IPS-15b (cell line): ENCODE data around the gene RHBDF1.

ENCODE experiments used
- H3K27me3 ChIP-seq: one replicate; pipeline ENCODE4 v1.6.1; 2013; ENCODE audit warnings: low read length; ENCODE audit not compliant: control insufficient read depth, insufficient read depth
- H3K36me3 ChIP-seq: one replicate; pipeline ENCODE4 v1.6.1; 2013; ENCODE audit warnings: low read length; ENCODE audit not compliant: control insufficient read depth, insufficient read depth
- H3K4me1 ChIP-seq: one replicate; pipeline ENCODE4 v1.6.1; 2013; ENCODE audit warnings: mild to moderate bottlenecking, low read length; ENCODE audit not compliant: control insufficient read depth, insufficient read depth
- H3K4me3 ChIP-seq: one replicate; pipeline ENCODE4 v1.5.1; 2013; ENCODE audit warnings: low read depth, low read length
- H3K9ac ChIP-seq: one replicate; pipeline ENCODE4 v1.6.1; 2013; ENCODE audit warnings: low read depth, mild to moderate bottlenecking, low read length
- H3K9me3 ChIP-seq: one replicate; pipeline ENCODE4 v1.6.1; 2013; ENCODE audit warnings: mild to moderate bottlenecking, low read length; ENCODE audit not compliant: control insufficient read depth, insufficient read depth

RHBDF1 gene

DNA sequence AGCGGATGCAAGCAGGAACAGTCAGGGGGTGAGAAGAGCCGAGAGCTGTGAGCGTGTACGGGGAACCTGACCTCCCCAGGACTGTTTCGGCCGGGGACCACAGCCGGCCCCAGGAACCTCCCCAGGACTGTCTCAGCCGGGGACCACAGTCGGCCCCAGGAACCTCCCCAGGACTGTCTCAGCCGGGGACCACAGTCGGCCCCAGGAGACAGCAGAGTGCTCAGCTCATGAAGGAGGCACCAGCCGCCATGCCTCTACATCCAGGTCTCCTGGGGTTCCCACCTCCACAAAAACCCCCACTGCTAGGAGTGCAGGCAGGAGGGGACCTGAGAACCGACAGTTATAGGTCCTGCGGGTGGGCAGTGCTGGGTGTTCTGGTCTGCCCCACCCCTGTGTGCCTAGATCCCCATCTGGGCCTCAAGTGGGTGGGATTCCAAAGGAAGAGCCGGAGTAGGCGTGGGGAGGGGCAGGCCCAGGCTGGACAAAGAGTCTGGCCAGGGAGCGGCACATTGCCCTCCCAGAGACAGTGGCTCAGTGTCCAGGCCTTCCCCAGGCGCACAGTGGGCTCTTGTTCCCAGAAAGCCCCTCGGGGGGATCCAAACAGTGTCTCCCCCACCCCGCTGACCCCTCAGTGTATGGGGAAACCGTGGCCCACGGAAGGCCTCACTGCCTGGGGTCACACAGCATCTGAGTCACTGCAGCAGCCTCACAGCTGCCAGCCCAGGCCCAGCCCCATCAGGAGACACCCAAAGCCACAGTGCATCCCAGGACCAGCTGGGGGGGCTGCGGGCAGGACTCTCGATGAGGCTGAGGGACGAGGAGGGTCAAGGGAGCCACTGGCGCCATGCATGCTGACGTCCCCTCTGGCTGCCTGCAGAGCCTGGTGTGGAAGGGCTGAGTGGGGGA is 4.3 kb downstream of the RHBDF1 start:
- Histone ChIP-seq H3K36me3 (peaks cover 8% of the 10 kb centered on the region), H3K4me1 (peaks cover 6% of the 10 kb centered on the region), H3K27me3 (no peaks in the 10 kb centered on the region), H3K9ac (no peak overlapping the region), H3K4me3 (no peak overlapping the region), H3K9me3 (no peaks in the 10 kb centered on the region)

DNA sequence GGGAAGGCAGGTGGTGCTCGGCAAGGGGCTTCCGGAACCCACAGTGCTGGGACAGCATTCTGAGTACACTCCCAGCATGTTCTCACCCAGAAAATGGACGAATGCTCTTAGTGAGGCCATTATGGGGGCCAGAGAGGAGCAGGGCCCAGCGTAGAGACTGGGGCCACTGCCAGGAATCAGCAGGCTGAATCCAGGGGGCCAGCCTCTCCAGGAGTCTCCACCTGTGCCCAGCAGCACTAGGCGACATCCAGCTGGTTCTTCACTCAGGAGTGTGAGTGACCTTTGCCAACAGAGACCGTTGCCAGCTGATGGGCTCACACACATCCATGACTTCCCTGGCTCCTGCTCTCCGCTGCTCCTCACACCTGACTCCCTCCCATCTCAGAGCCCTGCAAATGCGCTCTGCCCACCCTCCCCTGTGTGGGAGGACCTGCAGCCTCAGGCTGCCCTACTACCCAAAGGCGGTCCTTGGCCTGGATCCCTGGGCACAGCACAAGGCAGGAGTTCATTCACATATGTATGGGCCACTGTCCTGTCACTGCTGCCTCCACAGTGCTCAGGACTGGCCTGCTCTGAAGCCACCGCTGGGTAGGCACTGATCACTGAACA is 5.1 kb downstream of the RHBDF1 start:
- no peak overlapping the region for H3K4me3 ChIP-seq
- H3K4me1 ChIP-seq, result peaks cover 2% of the 10 kb centered on the region
- no peaks in the 10 kb centered on the region for H3K27me3 ChIP-seq
- H3K9me3 ChIP-seq, result no peaks in the 10 kb centered on the region
- H3K9ac ChIP-seq, result no peak overlapping the region
- peaks cover 11% of the 10 kb centered on the region for H3K36me3 ChIP-seq

DNA sequence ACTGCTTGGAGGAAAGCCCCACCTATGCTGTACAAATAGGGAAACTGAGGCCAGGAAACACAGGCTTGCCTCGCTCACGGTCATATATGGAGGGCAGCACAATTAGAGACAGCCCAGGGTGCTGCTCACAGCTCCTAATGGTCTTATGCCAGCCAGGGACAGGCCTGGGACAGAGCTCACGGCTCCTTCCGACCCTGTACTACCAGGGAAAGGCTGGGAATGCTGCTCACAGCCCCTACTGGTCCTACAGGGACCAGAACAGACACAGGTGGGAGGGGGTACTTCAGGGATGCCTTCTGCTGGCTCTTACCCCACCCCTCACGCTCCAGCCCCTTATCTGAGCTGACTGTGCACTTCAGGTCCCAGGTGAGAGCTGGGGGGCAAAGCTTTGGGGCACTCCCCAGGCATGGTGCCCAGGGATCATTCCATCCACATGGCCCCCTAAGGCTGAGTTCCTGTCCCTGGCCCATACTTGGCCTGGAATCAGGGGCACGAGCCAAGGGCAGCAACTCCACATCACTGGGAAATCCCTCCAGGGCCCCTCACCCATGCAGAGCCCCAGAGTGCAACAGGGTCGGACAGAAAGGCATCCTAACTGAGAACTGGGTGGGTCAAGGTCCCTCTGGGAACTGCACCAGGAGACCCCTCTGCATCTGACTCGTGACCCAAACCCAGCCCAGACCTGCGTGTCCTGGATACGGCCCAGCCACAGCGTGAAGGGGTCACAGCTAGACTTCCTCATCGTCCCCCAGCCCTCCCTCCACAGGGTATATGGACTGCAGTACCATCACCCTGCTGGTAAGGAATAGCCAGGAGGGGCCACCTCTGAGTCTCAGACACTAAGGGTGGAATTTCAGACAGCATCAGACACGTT is 5.9 kb downstream of the RHBDF1 start:
- Histone ChIP-seq H3K36me3 (peaks cover 12% of the 10 kb centered on the region), H3K9ac (no peak overlapping the region), H3K4me1 (peaks cover 2% of the 10 kb centered on the region), H3K9me3 (no peaks in the 10 kb centered on the region), H3K27me3 (no peaks in the 10 kb centered on the region), H3K4me3 (no peak overlapping the region)

DNA sequence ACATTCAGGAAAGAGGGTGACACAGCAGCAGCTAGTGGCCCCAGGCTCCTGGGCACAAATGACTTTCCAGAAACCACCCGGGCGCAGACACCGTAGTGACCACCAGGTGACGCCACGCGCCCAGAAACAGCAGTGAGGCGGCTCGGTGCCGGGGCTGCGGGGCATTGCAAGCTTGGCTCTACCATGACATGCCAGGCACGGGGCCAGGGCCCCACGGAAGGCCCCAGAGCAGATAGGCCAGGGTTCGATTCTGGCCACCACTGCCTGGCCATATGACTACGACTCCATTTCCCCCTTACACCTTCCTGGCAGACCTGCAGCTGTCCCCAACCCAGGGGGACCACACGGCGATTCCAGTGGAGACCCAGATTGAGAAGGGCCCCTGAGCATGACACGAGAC is 6.7 kb downstream of the RHBDF1 start:
- peaks cover 17% of the 10 kb centered on the region for H3K36me3 ChIP-seq
- H3K9ac ChIP-seq, result no peak overlapping the region
- H3K4me3 ChIP-seq, result no peak overlapping the region
- H3K9me3 ChIP-seq, result no peaks in the 10 kb centered on the region
- H3K27me3 ChIP-seq, result no peaks in the 10 kb centered on the region
- no peaks in the 10 kb centered on the region for H3K4me1 ChIP-seq

DNA sequence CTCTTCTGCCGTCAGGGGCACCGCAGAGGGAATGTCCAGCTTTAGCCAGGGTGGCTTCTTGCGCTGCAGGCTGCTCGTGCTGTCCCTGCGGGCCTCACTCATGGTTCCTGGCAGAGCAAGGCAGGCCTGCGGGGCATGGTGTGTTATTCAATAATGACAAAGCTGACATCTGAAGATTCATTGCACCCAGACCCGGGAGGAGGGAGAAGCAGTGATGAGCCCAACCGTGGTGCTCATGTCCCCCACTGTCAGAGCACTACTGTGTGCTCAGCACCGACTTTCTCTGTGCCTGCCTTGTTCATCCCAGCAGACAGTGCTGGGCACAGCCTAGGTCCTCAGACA is 7.5 kb downstream of the RHBDF1 start:
- H3K9me3 ChIP-seq, result no peaks in the 10 kb centered on the region
- no peak overlapping the region for H3K4me3 ChIP-seq
- H3K36me3 ChIP-seq, result peaks cover 26% of the 10 kb centered on the region
- no peaks in the 10 kb centered on the region for H3K27me3 ChIP-seq
- no peaks in the 10 kb centered on the region for H3K4me1 ChIP-seq
- no peak overlapping the region for H3K9ac ChIP-seq

DNA sequence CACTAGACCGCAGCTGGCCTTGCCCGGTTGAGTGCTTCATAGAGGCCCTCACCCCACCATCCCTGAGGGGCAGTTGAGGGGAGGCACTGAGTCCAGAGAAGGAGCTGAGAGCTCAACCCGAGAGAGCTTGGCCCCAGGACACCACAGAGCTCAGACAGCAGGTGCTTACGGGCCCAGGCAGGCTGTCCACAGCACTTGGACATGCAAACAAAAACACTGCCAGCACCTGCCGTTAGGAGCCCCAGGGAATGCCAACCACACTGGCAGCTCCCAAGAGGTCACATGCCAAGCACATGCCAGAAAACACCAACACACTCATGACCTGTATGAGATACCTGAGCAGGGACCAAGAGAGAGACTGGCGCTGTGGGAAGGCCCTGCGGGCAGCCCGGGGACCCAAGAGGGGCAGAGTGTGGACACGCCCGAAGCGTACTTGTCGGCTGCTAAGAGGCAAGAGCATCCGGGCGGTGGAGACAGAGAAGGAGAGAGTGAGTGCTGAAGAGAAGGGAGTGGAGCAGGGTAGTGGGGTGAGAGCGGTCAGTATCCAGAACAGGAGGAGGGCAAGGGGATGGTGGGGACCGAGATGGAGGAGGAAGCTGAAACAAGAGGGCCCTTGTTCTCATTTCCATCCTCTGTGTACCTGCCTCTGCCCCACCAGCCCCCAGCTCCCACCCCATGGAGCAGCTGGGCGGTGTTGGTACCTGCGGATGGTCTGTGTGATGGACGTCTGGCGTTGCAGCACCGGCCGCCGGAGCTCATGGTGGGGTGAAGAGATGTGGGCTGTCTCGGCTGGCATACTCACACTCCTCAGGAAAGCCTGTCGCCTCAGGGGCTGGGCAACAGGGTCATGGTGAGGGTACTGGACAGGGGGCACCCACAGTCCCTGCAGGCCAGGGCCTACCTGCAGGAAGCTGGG is 8.2 kb downstream of the RHBDF1 start:
- Histone ChIP-seq H3K9me3 (no peaks in the 10 kb centered on the region), H3K27me3 (no peaks in the 10 kb centered on the region), H3K4me3 (no peak overlapping the region), H3K9ac (no peak overlapping the region), H3K4me1 (no peaks in the 10 kb centered on the region), H3K36me3 (peaks cover 32% of the 10 kb centered on the region)

DNA sequence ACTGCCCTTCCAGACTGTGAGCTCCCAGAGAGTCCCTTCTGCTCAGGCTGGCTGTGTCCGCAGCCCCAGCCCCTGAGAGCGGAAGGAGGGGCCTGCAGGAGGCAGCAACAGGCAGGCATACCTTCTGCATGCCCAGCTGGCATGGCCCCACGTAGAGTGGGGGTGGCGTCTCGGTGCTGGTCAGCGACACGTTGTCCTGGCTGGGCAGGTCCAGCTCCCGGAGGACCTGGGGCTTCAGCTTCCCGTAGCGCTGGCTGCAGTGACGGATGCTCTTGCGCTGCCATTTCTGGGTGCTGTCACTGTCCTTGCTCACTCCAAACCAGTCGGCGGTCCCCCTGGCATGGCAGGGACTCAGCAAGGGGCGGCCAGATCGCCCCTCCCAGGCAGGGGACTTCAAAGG is 9.0 kb downstream of the RHBDF1 start:
- Histone ChIP-seq H3K4me1 (no peaks in the 10 kb centered on the region), H3K36me3 (peaks cover 40% of the 10 kb centered on the region), H3K9ac (no peak overlapping the region), H3K9me3 (no peaks in the 10 kb centered on the region), H3K27me3 (no peaks in the 10 kb centered on the region), H3K4me3 (no peak overlapping the region)

DNA sequence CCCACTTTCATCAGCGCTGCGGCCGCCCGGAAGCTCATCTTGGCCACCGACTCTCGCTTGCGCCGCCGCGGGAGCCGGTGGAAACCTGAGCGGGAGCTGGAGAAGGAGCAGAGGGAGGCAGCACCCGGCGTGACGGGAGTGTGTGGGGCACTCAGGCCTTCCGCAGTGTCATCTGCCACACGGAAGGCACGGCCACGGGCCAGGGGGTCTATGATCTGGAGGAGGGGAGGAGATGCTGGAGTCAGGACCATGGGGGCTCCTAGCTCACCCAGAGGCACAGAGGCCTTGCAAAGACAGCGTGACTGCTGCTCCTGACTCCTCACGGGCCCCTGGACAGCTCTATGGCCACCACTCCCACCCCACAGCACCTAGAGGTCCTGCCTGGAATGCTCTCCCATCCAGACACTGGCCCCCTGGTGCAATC is 9.5 kb downstream of the RHBDF1 start:
- Histone ChIP-seq H3K9ac (no peak overlapping the region), H3K4me3 (no peak overlapping the region), H3K36me3 (peaks cover 45% of the 10 kb centered on the region), H3K27me3 (no peaks in the 10 kb centered on the region), H3K9me3 (no peaks in the 10 kb centered on the region), H3K4me1 (no peaks in the 10 kb centered on the region)

DNA sequence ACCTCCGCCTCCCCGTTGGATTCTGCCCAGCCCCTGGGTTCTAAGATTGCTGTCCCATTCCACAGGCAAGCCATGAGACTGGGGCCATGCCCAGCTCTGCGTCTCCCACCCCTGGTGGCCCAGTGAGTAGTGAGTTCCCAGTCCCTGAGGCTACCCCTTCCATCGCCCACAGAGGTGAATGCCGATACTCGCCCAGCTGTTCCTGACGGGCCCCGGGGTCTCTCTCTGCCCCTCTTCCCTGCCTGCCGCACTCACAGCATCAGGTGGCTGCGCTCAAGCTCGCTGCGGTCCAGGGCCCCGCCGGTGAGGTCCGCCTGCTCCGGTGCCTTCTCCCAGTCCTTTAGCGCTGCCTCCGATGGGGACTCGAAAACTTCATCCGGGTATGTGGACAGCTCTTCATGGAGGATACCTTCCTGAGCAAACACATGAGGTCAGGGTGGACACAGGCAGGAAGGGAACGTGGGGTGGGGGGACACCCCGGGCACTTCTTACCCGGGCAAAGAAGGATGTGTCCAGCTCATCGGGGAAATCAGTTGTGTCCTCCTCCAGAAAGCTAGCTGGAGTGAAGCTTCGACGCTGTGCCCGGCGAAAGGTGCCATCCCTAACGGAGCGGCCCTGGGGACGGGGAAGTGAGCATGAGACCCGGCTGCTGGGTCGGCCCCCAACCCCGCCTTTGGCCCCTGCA is 10.0 kb downstream of the RHBDF1 start:
- H3K36me3 ChIP-seq, result peaks cover 51% of the 10 kb centered on the region
- H3K27me3 ChIP-seq, result no peaks in the 10 kb centered on the region
- no peaks in the 10 kb centered on the region for H3K4me1 ChIP-seq
- no peaks in the 10 kb centered on the region for H3K9me3 ChIP-seq
- H3K4me3 ChIP-seq, result no peak overlapping the region
- no peak overlapping the region for H3K9ac ChIP-seq

DNA sequence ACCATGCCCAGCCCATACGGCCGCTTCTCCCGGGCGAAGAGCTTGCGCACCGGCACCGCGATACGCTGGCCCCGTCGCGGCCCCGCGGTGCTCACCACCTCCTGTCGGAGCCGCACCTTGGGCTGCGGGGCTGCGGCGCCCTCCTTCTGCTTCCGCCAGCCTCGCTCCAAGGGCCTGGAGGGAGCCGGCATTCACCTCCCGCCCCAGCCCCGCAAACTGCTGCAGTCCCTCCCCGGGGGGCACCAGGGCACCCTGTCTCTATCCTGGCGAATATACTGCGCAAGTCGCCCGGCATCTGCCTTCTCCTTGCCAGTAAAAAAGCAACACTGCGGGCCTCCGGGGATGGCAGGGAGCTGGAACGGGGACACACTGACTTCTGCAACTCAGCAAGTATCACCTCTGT is 10.6 kb downstream of the RHBDF1 start:
- H3K9ac ChIP-seq, result no peak overlapping the region
- no peaks in the 10 kb centered on the region for H3K9me3 ChIP-seq
- H3K36me3 ChIP-seq, result peaks cover 56% of the 10 kb centered on the region
- no peaks in the 10 kb centered on the region for H3K27me3 ChIP-seq
- no peaks in the 10 kb centered on the region for H3K4me1 ChIP-seq
- no peak overlapping the region for H3K4me3 ChIP-seq
